A549 (cell line): ENCODE results near the gene NSL1. TPM values are rescaled to one million over a fixed set of nuclear protein-coding genes. Genes with fewer than 3 reads are reported as not detected.

Experiments
- ATAC-seq, 2 experiments: fragments of 200-7000 bp in 1 of 2; fragments of >200 bp in 1 of 2; cut with Nextera tagmentation in 1 of 2; cut with Tn5 transposase in 1 of 2; 3 replicates each; pipeline versions ENCODE4 v1.8.0 to v1.9.1; 2018 to 2020; ENCODE audit warnings: mild to moderate bottlenecking in 1 of 2, moderate library complexity in 1 of 2
- CTCF ChIA-PET: fragments of 300-600 bp; sonication (Branson Sonifier 250); formaldehyde crosslinking; extraction: SDS; loops from one replicate; lab custom pipeline; 2021; ENCODE audit warnings: antibody characterized with exemption, inconsistent platforms; lab: Yijun Ruan, JAX
- POLR2A ChIA-PET: fragments of 350-600 bp; formaldehyde crosslinking; extraction: SDS; loops from one replicate; lab custom pipeline; 2021; ENCODE audit warnings: antibody characterized with exemption, inconsistent platforms; lab: Yijun Ruan, JAX
- DNase-seq, 2 experiments: peaks; one replicate each; pipeline versions ENCODE4 v3.0.0 to v3.0.0-alpha.2; 2011 to 2016; ENCODE audit warnings: low read depth in 1 of 2, low spot score in 1 of 2
- FAIRE-seq: peaks from 2 replicates; lab custom pipeline; 2011; peaks lifted over from hg19 to GRCh38; lab: Jason Lieb, UNC
- H3K27ac ChIP-seq, 2 experiments: fragments of >200 bp; sonication (Bioruptor Twin); formaldehyde crosslinking; 3 replicates each; pipeline ENCODE4 v1.5.1; 2016 to 2017
- H3K4me1 ChIP-seq: fragments of >200 bp; sonication (Bioruptor Twin); formaldehyde crosslinking; 3 replicates; pipeline ENCODE4 v1.6.1; 2016
- H3K4me2 ChIP-seq: fragments of >200 bp; sonication (Bioruptor Twin); formaldehyde crosslinking; 3 replicates; pipeline ENCODE4 v1.6.1; 2016
- H3K4me3 ChIP-seq: fragments of >200 bp; sonication (Bioruptor Twin); formaldehyde crosslinking; 3 replicates; pipeline ENCODE4 v1.5.1; 2016
- H3K9me3 ChIP-seq: fragments of >200 bp; sonication (Bioruptor Twin); formaldehyde crosslinking; 3 replicates; pipeline ENCODE4 v1.6.1; 2016
- CEBPB ChIP-seq, 2 experiments: fragments of >200 bp in 1 of 2; sonication (Bioruptor Twin) in 1 of 2; formaldehyde crosslinking in 1 of 2; IDR thresholded peaks; 2 replicates each; pipeline ENCODE4 v1.6.1; 2012 to 2016
- EHF ChIP-seq: fragments of 250-450 bp; sonication (Bioruptor Pico); IDR thresholded peaks from 2 replicates; pipeline ENCODE4 v1.5.0; 2020; ENCODE audit warnings: mild to moderate bottlenecking
- EHMT2 ChIP-seq: fragments of 200-600 bp; sonication (generic); IDR thresholded peaks from 2 replicates; pipeline ENCODE4 v1.6.1; 2016; ENCODE audit warnings: antibody characterized with exemption, low read depth, mild to moderate bottlenecking, moderate library complexity
- EP300 ChIP-seq, 2 experiments: fragments of >200 bp; sonication (Bioruptor Twin); formaldehyde crosslinking; IDR thresholded peaks; 2 replicates in 1 of 2; 3 replicates in 1 of 2; pipeline ENCODE4 v1.6.1; 2016 to 2017
- ESRRA ChIP-seq: fragments of 150-350 bp; IDR thresholded peaks from 2 replicates; pipeline ENCODE4 v1.6.1; 2014; ENCODE audit warnings: mild to moderate bottlenecking, low read length, borderline replicate concordance
- FOSB ChIP-seq: fragments of 250-450 bp; sonication (Bioruptor Pico); IDR thresholded peaks from 2 replicates; pipeline ENCODE4 v1.5.0; 2020; ENCODE audit warnings: mild to moderate bottlenecking, moderate library complexity
- HMGXB4 ChIP-seq: fragments of 250-450 bp; sonication (Bioruptor Pico); IDR thresholded peaks from 2 replicates; pipeline ENCODE4 v1.5.0; 2021; ENCODE audit warnings: mild to moderate bottlenecking, moderate library complexity, borderline replicate concordance
- KDM1A ChIP-seq: fragments of 200-600 bp; sonication (generic); IDR thresholded peaks from 2 replicates; pipeline ENCODE4 v1.6.1; 2016; ENCODE audit warnings: low read depth, mild to moderate bottlenecking
- PHF8 ChIP-seq: fragments of 200-600 bp; sonication (generic); IDR thresholded peaks from 2 replicates; pipeline ENCODE4 v1.6.1; 2016; ENCODE audit warnings: low read depth, mild to moderate bottlenecking, antibody characterized with exemption, moderate library complexity, borderline replicate concordance
- POLR2A ChIP-seq: IDR thresholded peaks from 2 replicates; pipeline ENCODE4 v1.6.1; 2012; ENCODE audit warnings: mild to moderate bottlenecking, low read length
- POLR2AphosphoS2 ChIP-seq: conservative IDR thresholded peaks from 2 replicates; pipeline ENCODE4 v1.6.1; 2012; ENCODE audit warnings: low read length, improper control_type of control experiment, inconsistent platforms
- RARB ChIP-seq: fragments of 250-450 bp; sonication (Bioruptor Pico); IDR thresholded peaks from 2 replicates; pipeline ENCODE4 v1.8.0; 2021; ENCODE audit warnings: mild to moderate bottlenecking, moderate library complexity
- RCOR1 ChIP-seq: fragments of 150-350 bp; IDR thresholded peaks from 2 replicates; pipeline ENCODE4 v1.6.1; 2014; ENCODE audit warnings: antibody characterized with exemption, low read length, low read depth
- REST ChIP-seq: fragments of 200-600 bp; sonication (generic); IDR thresholded peaks from 2 replicates; pipeline ENCODE4 v1.6.1; 2016; ENCODE audit warnings: antibody characterized with exemption, mild to moderate bottlenecking, moderate library complexity
- SMC3 ChIP-seq: fragments of >200 bp; sonication (Bioruptor Twin); formaldehyde crosslinking; IDR thresholded peaks from 3 replicates; pipeline ENCODE4 v1.6.1; 2018; ENCODE audit warnings: inconsistent platforms
- WGBS: methylation state at CpG from one replicate; pipeline ENCODE4 v1.1.6; 2017; ENCODE audit errors: missing lambda C conversion rate; 5-methylcytosine and 5-hydroxymethylcytosine counted together
- polyA plus RNA-seq, 4 experiments: library from polyadenylated mRNA; depleted of rRNA in 3 of 4; stranded (reverse); fragments of >200 nt; fragmentation: RNase III in 1 of 4; extraction: RNeasy Plus Mini Kit Qiagen cat#74134 plus additional on column Dnase treatment in 1 of 4; gene quantifications; 2 replicates in 3 of 4; 3 replicates in 1 of 4; pipeline ENCODE4 v1.2.3, GENCODE V29; 2011 to 2017
- TF ChIP-seq, protein P1 (sequence below): fragments of 250-450 bp; sonication (Bioruptor Pico); IDR thresholded peaks from 2 replicates; pipeline ENCODE4 v1.5.0; 2020; ENCODE audit warnings: low read depth, mild to moderate bottlenecking, moderate library complexity
- TF ChIP-seq, protein P2 (sequence below): fragments of 150-350 bp; IDR thresholded peaks from 2 replicates; pipeline ENCODE4 v1.6.1; 2014; ENCODE audit warnings: low read depth, mild to moderate bottlenecking, low read length

Gene NSL1
- polyA plus RNA-seq, 2 of the 4 experiments (the other 2 are of a cell fraction), result 44.9 to 47.9 TPM

DNA sequence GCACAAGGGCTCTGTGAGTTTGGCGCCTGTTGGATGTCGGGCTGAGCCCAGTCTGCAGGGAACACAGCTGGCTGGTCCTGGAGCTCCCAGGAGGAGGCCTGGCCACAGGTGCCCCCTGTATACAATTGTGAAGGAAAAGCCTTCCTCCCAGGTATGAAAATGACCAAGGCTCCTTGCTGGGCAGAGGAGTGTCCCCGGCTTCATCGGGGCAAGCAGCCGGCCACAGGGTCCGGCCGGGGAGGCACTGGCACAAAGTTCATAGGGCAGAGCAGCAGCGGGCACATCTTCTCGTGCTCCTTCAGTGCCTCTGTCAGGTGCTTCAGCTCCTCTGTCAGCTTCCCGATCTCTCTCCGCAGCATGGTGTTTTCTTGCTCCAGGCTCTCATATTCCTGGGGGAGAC lies 105.0 kb downstream of the NSL1 start:
- DNase-seq, result no peak
- H3K4me1 ChIP-seq, result no peaks in the 10 kb centered on the region
- CTCF ChIA-PET, result interaction anchor here (0.8 to 2.0 kb wide), 4 partner anchors 11 to 64 kb away, joined by 3 to 13 read pairs (median 6); no protein-coding TSS in a partner anchor
- POLR2A ChIA-PET, result no interaction called here
- TF ChIP-seq REST, result no peak
- no peak for TF ChIP-seq HMGXB4
- H3K4me2 ChIP-seq, result no peak overlapping the region
- H3K27ac ChIP-seq, result no peak overlapping the region
- ATAC-seq, result no peak
- WGBS, result 93% methylated on average over 11 of the region's 11 CpGs
- H3K9me3 ChIP-seq, result no peaks in the 10 kb centered on the region
- no peak for FAIRE-seq
- no peak overlapping the region for H3K4me3 ChIP-seq

GRCh38 chr1:212686069-212686468 lies 105.5 kb downstream of the NSL1 start:
- Histone ChIP-seq H3K4me1 (0 out of 3 replicates have a peak, but pooled peaks cover 2% of the 10 kb centered on the region), H3K27ac (no peak overlapping the region), H3K9me3 (no peaks in the 10 kb centered on the region), H3K4me2 (no peak overlapping the region), H3K4me3 (no peak overlapping the region)
- DNase-seq, result no peak
- CTCF ChIA-PET, result interaction anchor here (0.8 to 2.0 kb wide), 3 partner anchors 10 to 64 kb away, joined by 4 to 13 read pairs (median 9); no protein-coding TSS in a partner anchor
- ATAC-seq, result no peak
- TF ChIP-seq, protein P1, sequence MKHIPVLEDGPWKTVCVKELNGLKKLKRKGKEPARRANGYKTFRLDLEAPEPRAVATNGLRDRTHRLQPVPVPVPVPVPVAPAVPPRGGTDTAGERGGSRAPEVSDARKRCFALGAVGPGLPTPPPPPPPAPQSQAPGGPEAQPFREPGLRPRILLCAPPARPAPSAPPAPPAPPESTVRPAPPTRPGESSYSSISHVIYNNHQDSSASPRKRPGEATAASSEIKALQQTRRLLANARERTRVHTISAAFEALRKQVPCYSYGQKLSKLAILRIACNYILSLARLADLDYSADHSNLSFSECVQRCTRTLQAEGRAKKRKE (CRISPR knock-in tag), result no peak
- TF ChIP-seq, protein P2, sequence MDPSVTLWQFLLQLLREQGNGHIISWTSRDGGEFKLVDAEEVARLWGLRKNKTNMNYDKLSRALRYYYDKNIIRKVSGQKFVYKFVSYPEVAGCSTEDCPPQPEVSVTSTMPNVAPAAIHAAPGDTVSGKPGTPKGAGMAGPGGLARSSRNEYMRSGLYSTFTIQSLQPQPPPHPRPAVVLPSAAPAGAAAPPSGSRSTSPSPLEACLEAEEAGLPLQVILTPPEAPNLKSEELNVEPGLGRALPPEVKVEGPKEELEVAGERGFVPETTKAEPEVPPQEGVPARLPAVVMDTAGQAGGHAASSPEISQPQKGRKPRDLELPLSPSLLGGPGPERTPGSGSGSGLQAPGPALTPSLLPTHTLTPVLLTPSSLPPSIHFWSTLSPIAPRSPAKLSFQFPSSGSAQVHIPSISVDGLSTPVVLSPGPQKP, result no peak
- TF ChIP-seq ESRRA (no peak), RCOR1 (no peak), EHMT2 (no peak), EHF (CRISPR knock-in tag) (no peak), PHF8 (no peak), EP300 (IDR thresholded peaks at IDR 0.05) (no peak), SMC3 (no peak), POLR2AphosphoS2 (no peak), FOSB (CRISPR knock-in tag) (no peak), RARB (CRISPR knock-in tag) (no peak), CEBPB (IDR thresholded peaks at IDR 0.05) (no peak), KDM1A (no peak), POLR2A (no peak), REST (no peak)
- POLR2A ChIA-PET, result no interaction called here
- WGBS, result 74% methylated on average over 3 of the region's 3 CpGs
- no peak for FAIRE-seq
